GM18505 (cell line): ENCODE results near the gene STK35.

Experiments
- ATAC-seq: cut with Tn5 transposase; IDR thresholded peaks from one replicate; pipeline ENCODE4 v1.9.1; 2021; ENCODE audit not compliant: unreplicated experiment
- POLR2A ChIP-seq: IDR thresholded peaks from 4 replicates; pipeline ENCODE4 v1.6.1; 2011; ENCODE audit warnings: borderline replicate concordance; ENCODE audit not compliant: insufficient read depth, insufficient read length; ENCODE audit errors: extremely low read depth

The STK35 gene

GRCh38 chr20:2114127-2114959, 12.7 kb downstream of the STK35 start:
- no peak for TF ChIP-seq POLR2A
- ATAC-seq, result no peak

GRCh38 chr20:2114990-2115681, 13.5 kb downstream of the STK35 start:
- ATAC-seq, result no peak
- TF ChIP-seq POLR2A, result no peak

- ATAC-seq, result no peak
- no peak for TF ChIP-seq POLR2A
Measured at GRCh38 chr20:2116170-2116940, 14.7 kb downstream of the STK35 start.

- ATAC-seq, result no peak
- no peak for TF ChIP-seq POLR2A
Measured at GRCh38 chr20:2118783-2119182, 17.2 kb downstream of the STK35 start.

- ATAC-seq, result no peak
- TF ChIP-seq POLR2A, result no peak
Measured at GRCh38 chr20:2122936-2123335, 21.3 kb downstream of the STK35 start.

- no peak for TF ChIP-seq POLR2A
- ATAC-seq, result no peak
Measured at GRCh38 chr20:2123720-2124119, 22.1 kb downstream of the STK35 start.

- no peak for TF ChIP-seq POLR2A
- ATAC-seq, result no peak
Measured at GRCh38 chr20:2124564-2125213, 23.1 kb downstream of the STK35 start.

GRCh38 chr20:2125474-2126112, 24.0 kb downstream of the STK35 start:
- TF ChIP-seq POLR2A, result no peak
- no peak for ATAC-seq

GRCh38 chr20:2127238-2127637, 25.6 kb downstream of the STK35 start:
- no peak for ATAC-seq
- no peak for TF ChIP-seq POLR2A

- ATAC-seq, result no peak
- TF ChIP-seq POLR2A, result no peak
Measured at GRCh38 chr20:2128542-2128941, 26.9 kb downstream of the STK35 start.

GRCh38 chr20:2130062-2130591, 28.5 kb downstream of the STK35 start:
- ATAC-seq, result no peak

GRCh38 chr20:2130683-2131082, 29.1 kb downstream of the STK35 start:
- no peak for ATAC-seq
- TF ChIP-seq POLR2A, result no peak

More at GRCh38 chr20:2130062-2130591, 28.5 kb downstream of the STK35 start:
- no peak for TF ChIP-seq POLR2A

GRCh38 chr20:2131366-2131765, 29.7 kb downstream of the STK35 start:
- no peak for ATAC-seq
- no peak for TF ChIP-seq POLR2A

GRCh38 chr20:2132461-2132901, 30.9 kb downstream of the STK35 start:
- TF ChIP-seq POLR2A, result no peak
- ATAC-seq, result no peak
